ENCODE measurements around the gene MYO7B.
A peak's percentile ranks its signal among the peaks of the same experiment; 100 is the strongest.
"Not testable (repeated sequence)": the region's sequence is repeated elsewhere in the genome, so short reads cannot be mapped to it uniquely, and the experiment has no call there.

MYO7B gene

GRCh38 chr2:127524198-127524834 is 11.2 kb upstream of the MYO7B start:
- DNase-seq: not testable (repeated sequence)

- no peak for DNase-seq
Measured at GRCh38 chr2:127525691-127526131, 9.8 kb upstream of the MYO7B start.

GRCh38 chr2:127526132-127527000 is 9.1 kb upstream of the MYO7B start, which contains the start of gene IWS1:
TSS of gene IWS1 (minus strand) at chr2:127526489. CDS start at chr2:127526208, 281 bp downstream.
- DNase-seq: peak; percentile 89

- no peak for DNase-seq
Measured at GRCh38 chr2:127527001-127527804, 8.3 kb upstream of the MYO7B start.

GRCh38 chr2:127528487-127528886 is 7.0 kb upstream of the MYO7B start:
- no peak for DNase-seq

GRCh38 chr2:127529416-127529815 is 6.1 kb upstream of the MYO7B start:
- not testable (repeated sequence) for DNase-seq

- DNase-seq: no peak
Measured at GRCh38 chr2:127530245-127531140, 5.0 kb upstream of the MYO7B start.

- DNase-seq: no peak
Measured at GRCh38 chr2:127531221-127531648, 4.2 kb upstream of the MYO7B start.

- no peak for DNase-seq
Measured at GRCh38 chr2:127532296-127532695, 3.2 kb upstream of the MYO7B start.

- no peak for DNase-seq
Measured at GRCh38 chr2:127535918-127536317, 435 bp downstream of the MYO7B start.

- no peak for DNase-seq
Measured at GRCh38 chr2:127536707-127537541, 1.4 kb downstream of the MYO7B start.

GRCh38 chr2:127537644-127538043 is 2.2 kb downstream of the MYO7B start:
- DNase-seq: no peak

- no peak for DNase-seq
Measured at GRCh38 chr2:127541809-127542208, 6.3 kb downstream of the MYO7B start.

- no peak for DNase-seq
Measured at GRCh38 chr2:127542231-127542630, 6.7 kb downstream of the MYO7B start.

- DNase-seq: not testable (repeated sequence)
Measured at GRCh38 chr2:127543013-127543501, 7.6 kb downstream of the MYO7B start.

- no peak for DNase-seq
Measured at GRCh38 chr2:127545189-127545588, 9.7 kb downstream of the MYO7B start.

- no peak for DNase-seq
Measured at GRCh38 chr2:127545796-127546195, 10.3 kb downstream of the MYO7B start.

GRCh38 chr2:127546797-127547196 is 11.3 kb downstream of the MYO7B start:
- no peak for DNase-seq

GRCh38 chr2:127551221-127551930 is 15.9 kb downstream of the MYO7B start:
- DNase-seq: no peak

GRCh38 chr2:127552336-127552735 is 16.9 kb downstream of the MYO7B start:
- no peak for DNase-seq

Data from activated gamma-delta T cell treated with Interleukin-2 at 50 U/mL for 16 hours (primary cell).